ENCODE data around the gene CTNNB1.

Gene CTNNB1

DNA sequence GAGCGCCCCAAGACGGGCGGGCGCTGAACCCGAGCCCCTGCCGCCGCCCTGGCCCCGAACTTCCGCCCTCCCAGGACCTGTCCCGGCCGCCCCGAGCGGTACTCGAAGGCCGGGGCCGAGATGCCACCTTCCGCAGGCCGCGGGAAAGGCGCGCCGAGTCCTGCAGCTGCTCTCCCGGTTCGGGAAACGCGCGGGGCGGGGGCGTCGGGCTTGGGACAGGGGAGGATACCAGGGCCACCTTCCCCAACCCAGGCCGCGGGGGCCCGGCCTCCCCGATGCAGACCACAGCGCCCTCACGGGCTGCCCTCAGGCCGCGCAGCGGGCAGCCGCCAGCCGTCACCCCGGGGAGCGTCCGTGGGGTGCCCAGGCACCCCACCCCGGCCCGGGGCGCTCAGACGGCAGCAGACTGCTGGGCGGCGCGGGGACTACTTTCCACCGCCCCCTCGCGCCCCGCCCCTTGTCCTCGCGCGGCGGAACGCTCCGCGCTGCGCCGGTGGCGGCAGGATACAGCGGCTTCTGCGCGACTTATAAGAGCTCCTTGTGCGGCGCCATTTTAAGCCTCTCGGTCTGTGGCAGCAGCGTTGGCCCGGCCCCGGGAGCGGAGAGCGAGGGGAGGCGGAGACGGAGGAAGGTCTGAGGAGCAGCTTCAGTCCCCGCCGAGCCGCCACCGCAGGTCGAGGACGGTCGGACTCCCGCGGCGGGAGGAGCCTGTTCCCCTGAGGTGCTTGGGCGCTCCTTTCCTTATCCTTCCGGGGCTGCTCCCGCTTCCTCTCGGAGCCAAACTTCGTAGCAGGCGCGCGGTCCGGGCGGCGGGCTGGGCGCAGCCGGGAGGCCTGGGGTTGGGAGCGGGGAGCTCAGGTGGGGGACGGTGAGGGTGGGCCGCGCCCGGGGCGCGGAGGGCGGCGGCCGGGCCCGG is at the start of gene CTNNB1:
TSS of gene CTNNB1 (plus strand) at position 556 of the 916 bp plus-strand sequence. CDS start 24,564 bp downstream, outside the sequence.
- peak; percentile 72 to 95 for DNase-seq

DNA sequence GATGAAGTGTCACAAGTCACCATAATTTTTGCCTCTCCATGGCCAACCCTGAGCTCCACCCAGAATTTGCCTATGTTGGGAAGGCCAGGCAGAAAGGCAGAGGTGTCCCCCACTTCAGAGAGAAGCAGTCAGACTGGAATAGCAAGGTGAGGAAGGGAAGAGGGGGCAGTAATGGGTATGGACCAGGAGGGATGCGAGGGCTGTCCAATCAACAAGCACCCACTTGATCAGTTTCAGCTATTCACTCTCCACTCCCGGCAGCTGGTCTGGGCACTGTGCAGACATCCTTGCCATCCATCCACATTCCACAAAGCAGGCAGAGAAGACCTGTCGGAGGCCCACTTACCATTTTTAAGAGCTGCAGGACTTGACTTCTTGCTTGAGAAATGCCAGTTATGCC is 43.5 kb upstream of the CTNNB1 start:
- no peak for DNase-seq

DNA sequence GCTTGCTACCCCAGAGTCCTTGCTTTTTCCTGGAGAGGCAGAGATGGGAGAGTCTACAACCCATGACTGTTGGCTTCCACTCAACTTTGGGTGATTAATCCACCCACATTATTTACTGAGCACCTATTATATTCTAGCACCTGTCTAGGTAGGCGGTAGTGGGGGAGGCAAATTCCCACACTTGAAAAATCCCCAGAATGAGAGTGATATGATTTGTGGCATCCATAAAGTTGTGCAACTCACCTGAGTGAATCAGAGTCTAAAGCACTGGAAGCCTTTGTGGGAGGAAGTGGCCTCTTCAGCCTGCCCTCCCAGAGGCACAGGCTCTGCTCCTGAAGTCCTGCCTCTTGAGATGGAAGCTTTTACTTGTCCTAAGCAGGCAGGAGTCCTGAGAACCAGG is 40.4 kb upstream of the CTNNB1 start:
- DNase-seq: no peak

DNA sequence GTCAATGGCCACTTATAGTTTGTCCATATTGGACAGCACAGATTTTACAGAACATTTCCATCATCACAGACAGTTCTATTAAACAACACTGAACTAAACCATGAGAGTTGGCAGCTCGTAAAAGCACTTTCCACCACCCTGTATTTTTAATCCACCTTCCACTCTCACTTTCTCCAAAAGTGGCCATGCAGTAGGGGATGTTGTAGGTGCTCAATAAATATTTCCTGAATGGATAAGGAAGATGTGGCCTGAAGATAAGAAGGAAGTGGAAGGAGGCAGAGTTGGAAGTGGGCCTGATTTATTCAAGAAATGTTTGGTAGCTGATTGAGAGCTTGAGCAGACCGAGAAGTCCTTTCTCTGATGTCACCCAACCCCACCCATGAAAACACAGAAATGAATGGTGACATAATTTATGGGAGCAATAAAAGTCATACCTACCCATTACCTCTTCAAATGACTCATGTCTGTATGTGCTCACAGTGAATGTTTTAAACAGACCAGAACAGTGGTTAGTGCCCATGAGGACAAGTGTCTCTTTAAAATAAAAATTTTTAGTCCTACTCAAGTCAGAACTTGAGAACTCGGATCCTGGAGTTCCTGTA is 39.6 kb upstream of the CTNNB1 start:
- DNase-seq: no peak

DNA sequence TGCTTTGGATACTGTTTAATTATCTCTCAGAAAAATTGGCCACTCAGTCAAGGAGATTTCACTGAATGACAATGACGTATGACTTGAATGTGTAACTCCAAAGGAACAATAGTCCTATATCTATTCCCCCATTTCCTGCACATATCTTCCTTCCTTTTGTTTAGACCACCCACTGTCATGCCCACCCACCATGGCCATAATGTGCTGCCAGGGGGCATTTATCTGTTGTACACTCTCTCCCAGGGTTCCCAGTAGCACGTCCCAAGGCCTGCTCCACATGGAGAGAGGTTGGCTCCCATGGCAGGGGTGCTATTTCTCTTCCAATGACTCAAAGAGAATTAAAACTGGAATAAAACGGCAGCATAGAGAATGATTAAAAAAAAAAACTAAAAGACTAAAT is 36.8 kb upstream of the CTNNB1 start:
- no peak for DNase-seq

DNA sequence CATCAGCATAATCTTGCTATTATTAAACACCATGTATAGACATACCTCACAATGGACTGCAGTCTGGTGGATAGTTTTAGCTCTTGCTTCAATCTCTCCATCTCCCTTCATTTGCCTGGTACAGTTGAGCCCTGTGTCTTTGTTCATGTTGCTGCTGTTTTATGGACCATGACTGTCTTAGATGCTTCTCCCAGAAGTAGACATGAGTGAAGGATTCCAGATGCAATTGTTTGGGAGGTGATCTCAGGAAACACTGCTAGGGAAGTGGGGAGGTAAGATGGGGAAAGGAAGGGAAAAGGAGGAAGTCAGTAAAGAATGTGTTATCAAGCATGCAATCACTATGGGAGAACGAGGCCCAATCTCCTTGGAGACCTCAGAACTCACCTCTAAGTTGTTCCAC is 36.3 kb upstream of the CTNNB1 start:
- DNase-seq: no peak

DNA sequence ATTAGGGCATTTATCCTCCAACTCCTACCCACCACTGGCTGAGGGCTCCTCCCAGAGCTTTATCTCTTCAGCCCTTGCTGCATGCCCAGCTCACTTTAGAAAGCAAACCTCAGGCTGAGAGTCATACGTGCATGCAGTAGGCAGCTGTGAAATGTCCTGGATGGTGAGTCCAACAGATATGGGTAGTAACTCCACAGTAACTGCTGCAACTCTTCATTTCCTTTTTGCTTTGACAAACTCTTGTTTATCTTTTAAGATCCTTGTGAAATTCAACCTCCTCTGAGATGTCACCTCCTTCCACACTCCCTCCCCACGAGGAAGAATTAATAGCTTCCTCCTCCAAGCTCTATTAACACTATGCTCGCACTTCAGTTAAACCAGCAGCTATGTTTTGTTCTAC is 35.9 kb upstream of the CTNNB1 start:
- DNase-seq: no peak

DNA sequence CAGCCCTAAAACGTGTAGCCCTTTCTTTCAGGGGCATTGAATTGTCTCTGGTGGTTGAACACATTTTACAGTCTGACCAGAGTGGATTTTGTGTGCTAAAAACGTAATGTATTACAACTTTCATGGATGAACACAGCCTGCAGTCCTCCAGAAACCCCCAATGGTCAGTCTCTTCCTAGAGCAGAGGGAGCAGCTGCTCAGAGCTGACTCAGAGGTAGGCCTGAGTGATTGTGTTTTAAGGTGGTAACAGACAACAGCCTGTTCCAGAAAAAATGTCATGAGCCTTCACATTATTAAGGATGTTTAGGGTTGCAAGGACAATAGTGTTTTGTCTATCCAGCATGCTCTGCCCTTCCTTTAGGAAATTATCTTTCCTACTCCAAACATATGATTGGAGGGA is 34.5 kb upstream of the CTNNB1 start:
- no peak for DNase-seq

DNA sequence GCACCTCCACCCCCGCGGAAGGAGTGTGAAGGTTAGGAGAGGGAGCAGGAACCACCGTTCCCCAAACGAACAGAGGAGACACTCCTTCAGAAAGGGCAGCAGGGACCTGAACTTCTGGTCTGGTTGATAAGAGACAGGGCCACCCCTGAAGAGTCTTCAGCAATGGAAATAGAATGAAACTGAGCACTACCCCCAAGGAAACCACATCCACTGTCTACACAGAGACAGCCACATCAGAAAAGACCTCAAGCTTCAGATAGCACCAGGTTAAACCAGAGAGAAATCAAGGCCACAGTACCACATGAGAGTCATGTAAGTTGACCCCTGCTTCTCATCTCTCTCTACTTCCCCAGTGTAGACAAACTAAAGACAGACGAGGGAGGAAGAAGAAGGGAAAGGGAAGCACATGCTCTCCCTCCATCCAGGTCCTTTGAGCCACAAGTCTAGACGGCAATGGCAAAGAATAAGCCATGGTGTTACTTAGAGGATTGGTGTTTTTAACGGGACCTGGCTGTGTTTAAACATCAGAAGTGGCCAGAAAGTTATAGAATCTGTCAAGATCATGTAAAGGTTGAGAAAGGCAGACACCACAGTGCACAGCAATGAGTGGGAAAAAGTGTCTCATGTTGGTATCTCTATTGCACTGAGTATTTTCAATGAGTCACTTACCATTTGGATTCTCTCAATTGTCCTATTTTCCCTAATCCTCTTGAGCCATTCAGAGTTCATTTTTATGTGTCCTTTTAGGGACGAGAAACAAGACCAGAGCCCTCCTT is 31.4 kb upstream of the CTNNB1 start:
- DNase-seq: no peak

DNA sequence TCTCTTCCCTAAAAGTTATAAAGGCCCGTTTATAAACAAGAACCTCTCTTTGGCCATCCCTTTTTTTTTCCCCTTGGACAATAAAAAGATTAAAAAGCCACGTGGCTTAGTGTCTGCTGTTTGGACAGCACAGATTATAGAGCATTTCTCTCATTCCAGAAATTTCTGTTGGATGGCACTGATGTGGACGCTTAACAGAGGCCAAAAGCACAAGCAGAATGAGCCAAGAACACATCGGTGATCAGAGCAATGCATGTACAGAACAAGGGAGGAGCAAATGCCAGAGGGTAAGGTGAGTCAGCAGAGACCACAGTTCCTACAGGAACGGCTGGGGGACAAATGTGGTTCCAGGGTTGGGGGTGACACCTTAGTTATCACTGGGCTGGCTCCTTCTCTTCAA is 30.3 kb upstream of the CTNNB1 start:
- no peak for DNase-seq

DNA sequence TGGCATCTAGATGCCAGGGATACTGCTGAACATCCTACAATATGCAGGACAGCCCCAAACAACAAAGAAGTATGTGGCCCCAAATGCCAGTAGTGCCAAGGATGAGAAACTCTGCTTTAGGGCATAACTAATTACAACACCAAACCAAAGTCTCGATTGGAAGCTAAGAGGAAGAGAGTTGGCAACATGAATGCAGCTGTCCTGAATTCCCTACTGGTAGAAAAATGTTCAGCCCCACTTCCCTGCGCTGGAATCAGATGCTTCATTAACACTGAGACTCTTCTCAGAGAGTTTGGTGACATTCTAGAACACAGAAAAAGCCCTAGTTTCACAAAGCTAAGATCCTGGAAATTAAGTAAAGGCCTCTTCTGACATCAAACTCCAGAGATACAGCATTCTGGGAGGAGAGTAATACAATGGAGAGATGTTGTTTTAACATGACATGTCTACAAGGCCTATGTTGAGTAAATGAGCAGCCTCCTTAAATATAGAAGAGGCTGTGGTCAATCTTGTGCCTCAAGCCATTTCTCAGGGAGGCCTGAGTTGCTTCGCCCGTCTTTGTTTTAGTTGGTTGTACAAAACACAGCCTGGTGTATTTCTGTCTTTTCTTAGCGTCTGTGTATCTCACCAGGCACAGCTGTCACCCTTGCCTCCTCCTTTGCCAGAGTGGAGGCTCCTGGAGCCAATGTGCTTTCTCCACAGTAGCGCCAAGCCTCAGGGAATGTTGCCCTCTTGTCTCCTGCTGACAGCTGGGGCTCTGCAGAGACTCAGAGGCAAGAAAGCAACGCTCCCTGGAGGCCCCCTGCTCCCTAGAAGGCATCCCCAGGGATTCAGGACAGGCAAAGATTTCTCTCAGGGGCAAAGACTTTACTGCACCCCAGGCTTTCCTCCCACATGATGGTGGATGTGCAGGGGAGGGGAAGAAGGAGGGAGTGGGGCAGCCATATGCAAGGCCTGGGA is 25.1 kb upstream of the CTNNB1 start:
- no peak for DNase-seq

DNA sequence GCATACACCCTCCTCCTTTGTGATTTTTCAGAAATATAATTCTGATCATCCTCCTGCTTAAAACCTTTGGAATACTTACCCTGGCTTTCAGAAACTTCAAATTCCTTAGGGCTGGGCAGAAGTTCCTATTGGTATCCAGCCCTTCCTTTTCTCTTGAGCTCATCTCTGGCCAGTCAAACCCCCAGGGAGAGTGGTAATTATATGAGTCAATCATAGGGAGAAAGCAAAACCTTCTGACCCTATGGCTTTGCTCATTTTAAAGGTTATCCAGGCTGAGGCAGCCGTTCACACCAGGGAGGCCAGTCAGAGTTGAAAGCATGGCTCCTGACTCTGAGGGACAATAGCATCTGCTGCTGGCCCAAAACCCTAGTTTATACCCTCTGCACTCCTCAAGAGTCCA is 23.9 kb upstream of the CTNNB1 start:
- DNase-seq: no peak

DNA sequence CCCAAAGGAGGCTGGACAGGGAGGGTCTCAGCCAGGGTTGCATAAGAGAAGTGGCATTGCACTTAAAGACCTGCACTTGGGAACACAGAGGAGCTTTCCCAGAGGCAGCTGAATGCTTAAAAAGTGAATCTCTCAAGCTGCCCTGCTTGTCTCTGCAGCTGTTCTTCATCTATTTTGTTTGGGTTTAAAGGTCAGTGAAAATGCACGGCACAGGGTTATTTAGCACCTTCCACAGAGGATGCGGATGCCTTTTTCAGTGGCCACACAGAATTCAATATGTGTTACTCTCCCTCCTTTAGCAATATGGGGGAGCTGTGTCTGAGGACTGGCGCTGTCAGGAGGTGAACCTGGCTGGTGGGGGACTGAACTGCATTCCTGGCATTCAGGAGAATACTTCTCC is 22.7 kb upstream of the CTNNB1 start:
- DNase-seq: no peak

DNA sequence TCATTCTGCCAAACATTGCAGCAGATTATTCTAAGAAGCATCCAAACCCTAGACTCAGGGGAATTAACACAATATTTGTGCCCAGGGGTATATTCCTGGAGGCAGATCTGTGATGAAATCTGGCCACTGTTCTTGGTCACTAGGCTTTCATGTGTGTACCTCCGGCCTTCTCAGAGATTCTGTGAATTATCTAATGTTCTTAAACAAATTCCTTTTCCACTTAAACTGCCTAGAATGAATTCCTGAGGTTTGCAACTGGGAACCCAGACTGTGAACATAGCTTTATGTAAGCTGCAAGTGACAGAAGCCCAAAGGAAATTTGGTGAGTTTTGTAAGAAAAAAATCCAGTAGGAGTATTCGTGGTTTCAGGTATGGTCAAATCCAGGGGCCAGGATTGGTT is 20.7 kb upstream of the CTNNB1 start:
- DNase-seq: no peak

DNA sequence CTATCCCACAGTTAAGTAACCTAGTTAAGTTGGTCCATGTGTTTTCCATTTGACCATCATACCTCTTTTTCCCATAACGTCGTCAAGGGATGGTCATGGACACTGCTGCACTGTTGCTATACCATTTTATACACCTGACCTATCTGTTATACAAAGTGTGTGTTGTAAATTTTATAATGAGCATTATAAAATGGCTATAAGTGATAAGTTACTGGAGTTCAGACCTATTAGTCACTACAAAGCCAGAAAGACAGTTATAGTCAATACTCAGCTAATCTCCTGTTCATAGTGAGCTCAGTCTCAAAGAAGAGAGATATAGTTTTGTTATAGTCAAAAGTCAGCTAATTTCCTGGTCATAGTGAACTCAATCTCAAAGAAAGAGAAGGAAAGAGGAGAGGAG is 18.9 kb upstream of the CTNNB1 start:
- DNase-seq: no peak

DNA sequence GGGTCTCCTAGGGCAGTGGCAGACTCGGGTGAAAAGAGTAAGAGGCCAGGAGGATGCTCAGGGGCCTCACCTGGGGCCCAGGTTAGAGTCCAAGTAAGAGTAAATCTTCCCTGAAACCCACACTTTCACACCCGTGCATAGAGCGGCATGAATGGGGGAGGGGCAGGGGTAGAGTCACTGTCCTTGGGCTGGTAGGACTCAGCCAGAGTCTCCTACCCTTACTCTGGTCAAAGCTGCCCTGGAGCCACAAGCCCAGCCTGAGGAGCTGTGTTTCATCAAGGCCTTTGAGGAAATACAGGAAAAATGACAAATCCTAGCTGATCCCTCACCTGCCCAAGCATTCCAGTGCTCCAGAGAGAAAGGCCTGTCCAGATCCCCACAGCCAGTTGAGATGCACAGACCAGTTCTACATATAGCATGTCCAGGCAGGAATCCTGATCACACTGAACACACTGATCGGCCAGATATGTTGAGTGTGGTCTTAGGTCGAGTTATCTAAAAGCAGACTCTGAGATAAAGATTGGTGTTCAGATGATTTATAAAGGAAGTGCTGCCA is 16.7 kb upstream of the CTNNB1 start:
- DNase-seq: no peak

DNA sequence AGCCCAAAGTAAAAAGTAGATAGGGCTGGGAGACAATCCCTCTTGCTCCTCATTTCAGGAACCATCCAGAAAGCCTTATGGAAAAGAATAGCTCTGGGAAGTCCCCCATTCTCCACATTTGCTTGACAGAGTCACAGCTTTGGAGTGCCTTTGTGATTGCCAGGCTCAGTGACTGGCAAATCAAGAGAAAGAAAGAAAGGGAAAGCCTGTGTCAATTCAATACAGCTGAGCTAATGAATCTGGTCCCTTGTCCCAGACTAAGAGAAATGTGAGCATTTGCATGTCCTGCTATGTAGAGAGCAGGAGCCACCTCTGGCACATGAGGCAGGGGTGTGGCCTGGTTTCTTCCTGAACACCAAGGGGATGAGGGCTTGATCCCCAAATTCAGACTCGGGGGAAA is 14.9 kb upstream of the CTNNB1 start:
- no peak for DNase-seq

DNA sequence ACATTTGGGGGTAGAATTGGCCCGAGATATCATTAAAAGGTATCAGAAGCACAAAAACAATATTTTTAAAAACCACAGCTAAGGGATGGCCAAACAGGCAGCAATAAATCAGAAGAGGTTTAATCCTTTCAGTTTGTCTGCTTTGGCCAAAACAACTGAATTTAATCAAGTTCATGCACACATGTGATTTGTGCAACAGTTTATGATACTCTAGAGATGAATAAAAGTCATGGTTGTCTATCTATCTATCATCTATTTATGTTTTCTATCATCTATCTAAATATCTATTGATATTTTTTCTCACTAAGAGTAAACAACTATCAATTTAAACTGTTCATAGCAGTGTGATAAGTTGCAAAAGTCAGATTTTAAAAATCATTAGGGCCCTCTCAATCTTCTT is 13.0 kb upstream of the CTNNB1 start:
- DNase-seq: no peak

DNA sequence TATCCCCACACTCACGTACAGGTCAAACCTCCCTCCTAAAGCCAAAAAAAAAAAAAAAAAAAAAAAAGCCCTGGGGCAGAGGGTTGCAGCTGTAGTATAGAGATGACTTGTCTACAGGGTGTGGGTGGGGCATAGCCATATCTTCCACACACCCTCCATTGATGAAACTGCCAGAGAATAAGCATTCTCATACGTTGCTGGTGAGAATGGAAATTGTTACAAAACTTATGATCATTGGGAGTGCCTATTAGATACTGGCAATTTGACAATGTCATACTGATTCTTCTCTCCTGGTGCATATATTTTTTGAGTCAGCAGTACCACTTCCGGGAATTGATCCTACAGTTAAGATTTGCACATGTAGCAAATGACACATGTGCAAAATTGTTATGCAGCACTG is 11.0 kb upstream of the CTNNB1 start:
- DNase-seq: no peak

DNA sequence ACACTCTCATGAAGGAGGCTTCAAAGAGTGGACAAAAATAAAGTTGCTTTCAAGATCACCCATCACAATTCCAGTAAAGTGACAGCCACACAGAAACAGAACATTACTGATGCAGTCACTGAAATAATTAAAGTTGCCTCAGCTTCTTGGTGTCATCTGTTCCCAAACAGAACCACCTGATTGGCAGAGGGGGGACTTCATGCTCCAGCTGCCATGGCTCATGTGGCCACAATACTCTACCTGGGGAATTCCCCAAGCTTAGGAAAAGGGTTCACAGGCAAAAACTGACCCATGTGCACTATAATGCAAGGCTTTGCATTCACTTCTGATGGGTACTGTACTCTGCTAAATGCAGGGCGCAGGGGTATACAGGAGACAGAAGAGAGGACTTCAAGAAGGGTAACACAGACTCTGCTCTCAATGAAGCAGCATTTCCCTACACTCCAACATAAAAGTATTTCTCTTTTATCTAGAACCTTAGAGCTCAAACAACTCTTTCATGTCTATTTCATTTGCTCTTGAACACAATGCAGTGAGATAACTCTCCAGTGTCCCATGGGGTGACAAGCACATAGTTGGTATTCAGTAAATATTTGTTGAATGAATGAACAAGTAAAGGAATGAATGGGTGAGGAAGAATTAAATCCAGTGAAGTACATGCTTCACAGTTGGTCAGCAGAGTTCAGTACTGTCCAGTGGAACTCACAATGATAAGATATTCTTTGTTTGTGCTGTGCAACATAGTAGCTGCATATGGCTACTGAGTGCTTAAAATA is 8.6 kb upstream of the CTNNB1 start:
- no peak for DNase-seq

DNA sequence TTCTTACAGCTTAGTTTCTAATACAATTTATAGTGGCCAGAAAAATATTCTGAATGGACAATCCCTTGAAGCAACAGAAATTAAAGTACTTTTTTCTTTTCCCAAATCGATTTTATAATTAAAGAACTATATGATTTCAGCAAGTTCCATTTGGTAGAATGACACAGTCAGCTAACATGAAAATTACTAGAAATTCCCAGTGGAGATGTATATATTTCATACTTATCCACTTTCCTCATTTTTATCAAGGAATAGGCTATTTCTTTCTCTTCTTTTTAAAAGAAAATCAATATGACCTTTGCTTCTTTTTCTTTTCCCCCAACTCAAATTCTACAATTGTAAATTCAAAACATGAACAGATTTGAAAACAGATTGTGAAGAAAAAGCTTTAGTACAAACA is 6.4 kb upstream of the CTNNB1 start:
- DNase-seq: no peak

All from bone marrow (tissue), 2 donors.